ENCODE data around the gene TNIK. TPM values are rescaled to one million over a fixed set of nuclear protein-coding genes. Genes with fewer than 3 reads are reported as not detected.

The TNIK gene
- total and polyA plus RNA-seq, 2 of the 4 experiments (the other 2 are of a cell fraction), result 3.4 to 6.3 TPM

GRCh38 chr3:171011873-171012336 is 448.3 kb downstream of the TNIK start:
- H3K4me1 ChIP-seq (ENCODE audit: control insufficient read depth, insufficient read depth, low read length), result no peaks in the 10 kb centered on the region
- no peak overlapping the region for H3K18ac ChIP-seq (ENCODE audit: low read depth, low read length)
- ChIA-PET POLR2A (ENCODE audit: unreplicated experiment) (interaction anchor here (0.7 kb wide), 1 partner anchor 797 kb away, joined by 3 read pairs; no protein-coding TSS in a partner anchor), CTCF (interaction anchor here (0.7 to 0.9 kb wide), 3 partner anchors 12 to 690 kb away, joined by 3 to 4 read pairs (median 3); no protein-coding TSS in a partner anchor)
- no TSS peak for BruUV-seq (replicated peaks)
- WGBS, 2 experiments (ENCODE audit: extremely low coverage in 2 of 2, insufficient read length in 1 of 2), result no CpG with 5 or more reads among the region's 4 CpGs
- no peak overlapping the region for H2BK20ac ChIP-seq (ENCODE audit: low read depth, low read length)
- no peak overlapping the region for H2BK15ac ChIP-seq (ENCODE audit: low read depth, low read length)
- no peak overlapping the region for H4K5ac ChIP-seq (ENCODE audit: low read depth, low read length)
- intact Hi-C loops (cut with micrococcal nuclease), result no loop called here
- H2BK120ac ChIP-seq (ENCODE audit: low read depth, low read length), result no peak overlapping the region
- no peaks in the 10 kb centered on the region for H3K79me1 ChIP-seq (ENCODE audit: low read depth in 1 of 2, low read length in 2 of 2)
- H3K9me1 ChIP-seq (ENCODE audit: insufficient read depth, low read length), result no peaks in the 10 kb centered on the region
- no peak overlapping the region for H2AK5ac ChIP-seq (ENCODE audit: low read depth, low read length)
- H3K9ac ChIP-seq (ENCODE audit: low read depth, low read length), result no peak overlapping the region
- no peak for TF ChIP-seq CHD1 (IDR thresholded peaks at IDR 0.05; ENCODE audit: low read depth, low read length)
- peak; percentile 76 for TF ChIP-seq MAFK (IDR thresholded peaks at IDR 0.05; ENCODE audit: low read depth, low read length)
- no peak overlapping the region for H3K56ac ChIP-seq (ENCODE audit: extremely low read depth, insufficient read depth, low read length)
- ATAC-seq (ENCODE audit: low read depth) (no peak), DNase-seq (no peak)
- H4K20me1 ChIP-seq (ENCODE audit: insufficient read depth, low read length), result no peaks in the 10 kb centered on the region
- no peak overlapping the region for H3K27ac ChIP-seq (ENCODE audit: insufficient read depth, low read length)
- H3K4me3 ChIP-seq (ENCODE audit: insufficient read depth, low read depth, low read length), result no peak overlapping the region
- H2AFZ ChIP-seq (replicated peaks; ENCODE audit: low read length, poor library complexity), result no peak overlapping the region
- no peak overlapping the region for H4K8ac ChIP-seq (ENCODE audit: low read depth in 2 of 2, low read length in 2 of 2)
- in situ Hi-C loops (cut with MboI; ENCODE audit: low sequenced_read_pairs), result no loop called here
- H3K4me2 ChIP-seq (ENCODE audit: low read depth, low read length), result no peak overlapping the region
- dilution Hi-C loops (cut with HindIII; ENCODE audit: low sequenced_read_pairs, unreplicated experiment), result no loop called here
- no peaks in the 10 kb centered on the region for H3K36me3 ChIP-seq (ENCODE audit: control insufficient read depth, insufficient read depth, low read length)
- no peak overlapping the region for H3K23ac ChIP-seq (ENCODE audit: low read depth, low read length)
- no peak overlapping the region for H2BK5ac ChIP-seq (ENCODE audit: low read depth, low read length, poor library complexity, severe bottlenecking)
- no peaks in the 10 kb centered on the region for H3K27me3 ChIP-seq (ENCODE audit: control insufficient read depth, insufficient read depth, low read length)
- no peak overlapping the region for H3K4ac ChIP-seq (ENCODE audit: low read depth, low read length)
- no peak overlapping the region for H4K91ac ChIP-seq (ENCODE audit: insufficient read depth, low read depth, low read length)
- H3K14ac ChIP-seq (replicated peaks; ENCODE audit: low read depth, low read length), result no peak overlapping the region
- H2AK9ac ChIP-seq (replicated peaks; ENCODE audit: low read depth, low read length, poor library complexity), result no peak overlapping the region
- no peaks in the 10 kb centered on the region for H3K9me3 ChIP-seq (ENCODE audit: control insufficient read depth, insufficient read depth, low read length)

Small RNAs within 50 kb of the gene (microRNA-seq; reads per million reads assigned to microRNA genes)
- 0 reads per million in 2 experiments for gene MIR569 (ENCODE audit: insufficient read depth in 1 of 2, insufficient read length in 1 of 2, unreplicated experiment in 1 of 2)
- gene RF00019 (ENCODE audit: insufficient read depth, insufficient read length), result not detected
- gene RNU6-348P (ENCODE audit: insufficient read depth, insufficient read length), result not detected

Small RNAs within 50 kb of the gene (small RNA-seq; reads per million reads assigned to genes)
- gene MIR569 (0 reads per million in 5 experiments), gene RF00019 (0 reads per million in 5 experiments), gene RNU6-348P (0 reads per million in 5 experiments)

Measured in IMR-90 (cell line).